ENCODE measurements around the gene MXD4. TPM values are rescaled to one million over a fixed set of nuclear protein-coding genes. Genes with fewer than 3 reads are reported as not detected.

The MXD4 gene
- total and polyA plus RNA-seq, 2 donors (not counting 1 experiment from before 2014, with no cell fraction given) = 22.1 to 42.1 TPM

DNA sequence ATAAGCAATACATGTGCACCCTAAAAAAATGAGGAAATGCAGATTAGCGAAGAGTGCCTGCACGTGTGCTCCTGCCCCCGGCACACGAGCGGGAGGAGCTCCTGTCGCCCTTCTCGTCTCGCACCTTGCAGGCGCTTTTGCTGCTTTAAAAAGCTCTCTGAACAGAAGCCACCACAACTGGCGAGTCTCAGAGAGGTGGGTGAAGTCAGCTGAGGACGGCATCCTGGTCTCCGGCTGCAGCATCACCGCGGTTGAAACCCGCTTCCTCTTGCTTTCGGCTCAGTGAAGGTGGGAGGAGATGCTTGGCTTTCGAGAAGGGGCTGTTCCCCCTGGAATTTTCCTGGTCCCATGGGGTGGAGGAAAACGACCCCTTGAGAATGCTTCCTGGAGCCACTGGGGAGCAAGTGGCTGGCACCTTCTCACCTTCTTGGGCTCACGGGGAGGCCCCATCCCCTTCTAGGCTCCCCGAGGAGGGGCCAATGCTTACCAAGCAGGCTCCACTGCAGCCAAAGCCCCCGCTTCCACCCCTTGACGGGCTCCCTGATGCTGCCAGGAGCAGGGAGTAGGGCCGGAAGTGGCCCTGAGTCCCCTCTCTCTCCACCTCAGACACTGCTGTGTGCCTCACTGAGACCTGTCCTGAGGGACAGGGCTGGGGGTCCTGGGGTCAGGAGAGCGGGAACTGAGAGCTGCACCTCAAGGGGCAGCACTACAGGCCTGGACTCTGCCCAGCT, 29.2 kb upstream of the MXD4 start:
- Histone ChIP-seq H3K36me3 (ENCODE audit: control insufficient read depth, insufficient read depth, low read length) (no peaks in the 10 kb centered on the region), H4K20me1 (ENCODE audit: control insufficient read depth, extremely low read depth, insufficient read depth, low read length) (no peaks in the 10 kb centered on the region), H3K9me3 (ENCODE audit: control insufficient read depth, insufficient read depth, low read depth, low read length) (no peaks in the 10 kb centered on the region), H3K4me3 (replicated peaks in 1 of 4; ENCODE audit: control extremely low read depth in 1 of 4, insufficient read depth in 1 of 4, low read depth in 3 of 4, low read length in 4 of 4) (no peak overlapping the region), H3K4me2 (ENCODE audit: extremely low read depth, insufficient read depth, low read length) (no peak overlapping the region), H3K27ac (ENCODE audit: insufficient read depth, low read length) (no peak overlapping the region), H3K27me3 (ENCODE audit: control insufficient read depth, insufficient read depth, low read length) (no peaks in the 10 kb centered on the region), H2AFZ (ENCODE audit: low read length) (no peak overlapping the region), H3K79me2 (ENCODE audit: control insufficient read depth, insufficient read depth, low read length) (no peaks in the 10 kb centered on the region), H3K9ac (ENCODE audit: insufficient read depth, low read length) (no peak overlapping the region), H3K4me1 (ENCODE audit: control insufficient read depth, extremely low read depth, insufficient read depth, low read length) (peaks cover 6% of the 10 kb centered on the region)
- no peak for DNase-seq (ENCODE audit: low read depth in 2 of 2)
- TF ChIP-seq, protein P1, sequence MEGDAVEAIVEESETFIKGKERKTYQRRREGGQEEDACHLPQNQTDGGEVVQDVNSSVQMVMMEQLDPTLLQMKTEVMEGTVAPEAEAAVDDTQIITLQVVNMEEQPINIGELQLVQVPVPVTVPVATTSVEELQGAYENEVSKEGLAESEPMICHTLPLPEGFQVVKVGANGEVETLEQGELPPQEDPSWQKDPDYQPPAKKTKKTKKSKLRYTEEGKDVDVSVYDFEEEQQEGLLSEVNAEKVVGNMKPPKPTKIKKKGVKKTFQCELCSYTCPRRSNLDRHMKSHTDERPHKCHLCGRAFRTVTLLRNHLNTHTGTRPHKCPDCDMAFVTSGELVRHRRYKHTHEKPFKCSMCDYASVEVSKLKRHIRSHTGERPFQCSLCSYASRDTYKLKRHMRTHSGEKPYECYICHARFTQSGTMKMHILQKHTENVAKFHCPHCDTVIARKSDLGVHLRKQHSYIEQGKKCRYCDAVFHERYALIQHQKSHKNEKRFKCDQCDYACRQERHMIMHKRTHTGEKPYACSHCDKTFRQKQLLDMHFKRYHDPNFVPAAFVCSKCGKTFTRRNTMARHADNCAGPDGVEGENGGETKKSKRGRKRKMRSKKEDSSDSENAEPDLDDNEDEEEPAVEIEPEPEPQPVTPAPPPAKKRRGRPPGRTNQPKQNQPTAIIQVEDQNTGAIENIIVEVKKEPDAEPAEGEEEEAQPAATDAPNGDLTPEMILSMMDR (conservative IDR thresholded peaks at IDR 0.05 in 1 of 2, IDR thresholded peaks at IDR 0.05 in 1 of 2; ENCODE audit: low read depth in 1 of 2, low read length in 2 of 2) = no peak
- no peak for TF ChIP-seq EZH2 (IDR thresholded peaks at IDR 0.05; ENCODE audit: low read length, missing control alignments)

GRCh38 chr4:2290488-2290887, 28.6 kb upstream of the MXD4 start:
- no peaks in the 10 kb centered on the region for H3K27me3 ChIP-seq (ENCODE audit: control insufficient read depth, insufficient read depth, low read length)
- no peak for TF ChIP-seq EZH2 (IDR thresholded peaks at IDR 0.05; ENCODE audit: low read length, missing control alignments)
- TF ChIP-seq, protein P1 (conservative IDR thresholded peaks at IDR 0.05 in 1 of 2, IDR thresholded peaks at IDR 0.05 in 1 of 2; ENCODE audit: low read depth in 1 of 2, low read length in 2 of 2) = no peak
- no peaks in the 10 kb centered on the region for H4K20me1 ChIP-seq (ENCODE audit: control insufficient read depth, extremely low read depth, insufficient read depth, low read length)
- no peak overlapping the region for H3K9ac ChIP-seq (ENCODE audit: insufficient read depth, low read length)
- H3K4me2 ChIP-seq (ENCODE audit: extremely low read depth, insufficient read depth, low read length) = no peak overlapping the region
- H3K79me2 ChIP-seq (ENCODE audit: control insufficient read depth, insufficient read depth, low read length) = no peaks in the 10 kb centered on the region
- no peaks in the 10 kb centered on the region for H3K36me3 ChIP-seq (ENCODE audit: control insufficient read depth, insufficient read depth, low read length)
- DNase-seq (ENCODE audit: low read depth in 2 of 2) = no peak
- H3K27ac ChIP-seq (ENCODE audit: insufficient read depth, low read length) = no peak overlapping the region
- H2AFZ ChIP-seq (ENCODE audit: low read length) = no peak overlapping the region
- no peak overlapping the region for H3K4me3 ChIP-seq (replicated peaks in 1 of 4; ENCODE audit: control extremely low read depth in 1 of 4, insufficient read depth in 1 of 4, low read depth in 3 of 4, low read length in 4 of 4)
- no peaks in the 10 kb centered on the region for H3K9me3 ChIP-seq (ENCODE audit: control insufficient read depth, insufficient read depth, low read depth, low read length)
- H3K4me1 ChIP-seq (ENCODE audit: control insufficient read depth, extremely low read depth, insufficient read depth, low read length) = peaks cover 7% of the 10 kb centered on the region

- no peak overlapping the region for H3K27ac ChIP-seq (ENCODE audit: insufficient read depth, low read length)
- peaks cover 12% of the 10 kb centered on the region for H3K4me1 ChIP-seq (ENCODE audit: control insufficient read depth, extremely low read depth, insufficient read depth, low read length)
- no peaks in the 10 kb centered on the region for H3K79me2 ChIP-seq (ENCODE audit: control insufficient read depth, insufficient read depth, low read length)
- no peak for DNase-seq (ENCODE audit: low read depth in 2 of 2)
- no peak for TF ChIP-seq EZH2 (IDR thresholded peaks at IDR 0.05; ENCODE audit: low read length, missing control alignments)
- TF ChIP-seq, protein P1 (conservative IDR thresholded peaks at IDR 0.05 in 1 of 2, IDR thresholded peaks at IDR 0.05 in 1 of 2; ENCODE audit: low read depth in 1 of 2, low read length in 2 of 2) = no peak
- no peak overlapping the region for H3K9ac ChIP-seq (ENCODE audit: insufficient read depth, low read length)
- no peaks in the 10 kb centered on the region for H4K20me1 ChIP-seq (ENCODE audit: control insufficient read depth, extremely low read depth, insufficient read depth, low read length)
- no peak overlapping the region for H2AFZ ChIP-seq (ENCODE audit: low read length)
- no peaks in the 10 kb centered on the region for H3K36me3 ChIP-seq (ENCODE audit: control insufficient read depth, insufficient read depth, low read length)
- no peak overlapping the region for H3K4me2 ChIP-seq (ENCODE audit: extremely low read depth, insufficient read depth, low read length)
- no peak overlapping the region for H3K4me3 ChIP-seq (replicated peaks in 1 of 4; ENCODE audit: control extremely low read depth in 1 of 4, insufficient read depth in 1 of 4, low read depth in 3 of 4, low read length in 4 of 4)
- H3K9me3 ChIP-seq (ENCODE audit: control insufficient read depth, insufficient read depth, low read depth, low read length) = no peaks in the 10 kb centered on the region
- no peaks in the 10 kb centered on the region for H3K27me3 ChIP-seq (ENCODE audit: control insufficient read depth, insufficient read depth, low read length)
Measured at GRCh38 chr4:2289955-2290333, 28.0 kb upstream of the MXD4 start.

Measured in fibroblast of lung (primary cell).